NCI-H524 (cell line): Measurements from ENCODE around the gene LRRC45.

Experiments used
- DNase-seq, 2 experiments: peaks; one replicate each; lab custom pipeline; 2025; lab: John Stamatoyannopoulos, UW

The LRRC45 gene

DNA sequence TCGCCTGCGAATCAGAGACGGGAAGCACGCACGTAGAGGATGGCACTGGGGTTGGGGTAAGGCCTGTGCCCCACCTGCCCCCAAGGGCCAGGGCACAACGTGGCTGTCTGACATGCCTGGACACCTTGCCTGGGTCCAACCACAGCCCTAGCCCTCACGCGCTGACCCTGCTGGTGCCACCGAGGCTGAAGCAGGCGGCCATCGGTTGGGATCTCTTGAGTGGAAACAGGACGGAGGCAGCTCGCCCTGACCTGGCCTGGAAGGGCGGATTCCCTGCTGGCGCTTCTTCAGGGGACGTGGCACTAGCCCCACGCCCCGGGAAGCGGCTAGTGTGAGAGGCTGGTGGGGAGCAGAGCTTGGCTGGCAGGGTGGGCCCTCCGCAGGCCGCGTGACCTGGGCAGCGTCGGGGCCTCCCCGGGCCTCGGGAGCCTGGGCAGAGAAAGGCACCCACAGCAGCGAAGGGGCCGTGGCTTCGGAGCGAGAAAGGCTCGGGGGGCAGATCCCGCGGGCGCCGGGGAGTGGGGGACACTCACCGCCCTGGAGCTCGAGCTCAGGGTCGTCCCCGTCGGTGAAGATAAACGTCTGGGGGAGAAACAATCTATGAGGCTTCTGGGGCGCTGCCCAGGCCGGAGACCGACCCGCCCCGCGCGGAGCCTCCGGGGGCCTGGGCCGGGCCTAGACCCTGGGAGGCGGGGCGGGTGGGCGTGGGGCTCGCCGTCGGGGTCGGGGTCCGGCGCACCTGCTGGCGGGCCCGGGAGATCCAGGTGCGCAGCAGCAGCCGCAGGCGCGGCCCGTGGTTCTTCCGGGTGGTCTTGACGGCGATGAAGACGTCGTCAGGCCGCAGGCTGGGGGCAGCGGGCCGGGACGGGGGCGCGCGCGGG, 27.9 kb downstream of the LRRC45 start:
- DNase-seq = no peak

DNA sequence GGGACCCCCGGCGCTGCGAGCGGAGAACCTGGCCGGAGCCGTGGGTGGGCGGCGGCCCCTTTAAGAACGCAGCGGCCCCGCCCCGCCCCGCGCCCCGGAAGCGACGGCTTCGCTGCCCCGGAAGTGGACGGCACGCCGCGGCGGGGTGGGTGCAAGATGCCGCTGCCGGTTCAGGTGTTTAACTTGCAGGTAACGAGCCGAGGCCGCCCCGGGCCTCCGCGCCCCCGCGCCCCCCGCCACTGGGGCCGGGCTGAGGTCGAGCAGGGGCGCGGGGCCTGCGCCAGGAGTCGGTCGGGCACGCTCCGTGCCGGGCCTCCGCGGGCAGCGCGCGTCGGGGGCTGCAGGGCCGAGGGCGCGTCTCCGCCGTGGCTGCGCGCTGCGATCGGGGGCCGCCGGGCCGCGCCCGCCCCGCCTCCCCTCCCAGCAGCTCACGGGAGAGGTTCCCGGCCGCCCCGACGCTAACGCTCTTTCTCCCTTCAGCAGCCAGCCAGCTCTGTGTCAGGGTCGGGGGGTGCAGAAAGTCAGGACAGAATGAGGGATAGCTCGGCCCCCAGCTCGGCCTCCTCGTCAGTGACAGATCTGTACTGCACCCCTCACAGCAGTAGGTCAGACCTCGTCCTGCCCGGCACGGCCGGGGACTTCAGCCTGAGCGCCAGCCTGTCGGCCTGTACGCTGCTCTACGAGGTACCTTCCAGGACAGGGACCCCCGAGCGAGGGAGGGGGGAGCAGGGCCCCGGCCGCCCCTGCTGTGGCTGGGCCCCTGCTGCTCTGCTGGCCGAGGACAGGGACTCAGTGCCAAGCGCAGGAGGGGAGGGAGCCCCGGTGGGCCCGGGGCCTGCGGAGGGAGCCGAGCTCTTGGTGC, 28.9 kb downstream of the LRRC45 start, which contains the start of the genes GPS1 and RFNG:
TSS of gene GPS1 (plus strand) at position 123 of the 862 bp plus-strand sequence. CDS start at position 157, 34 bp downstream.
TSS of gene RFNG (minus strand) at position 36 of the 862 bp plus-strand sequence. CDS start 45 bp downstream, outside the sequence.
- peak; percentile 45 to 77 for DNase-seq

DNA sequence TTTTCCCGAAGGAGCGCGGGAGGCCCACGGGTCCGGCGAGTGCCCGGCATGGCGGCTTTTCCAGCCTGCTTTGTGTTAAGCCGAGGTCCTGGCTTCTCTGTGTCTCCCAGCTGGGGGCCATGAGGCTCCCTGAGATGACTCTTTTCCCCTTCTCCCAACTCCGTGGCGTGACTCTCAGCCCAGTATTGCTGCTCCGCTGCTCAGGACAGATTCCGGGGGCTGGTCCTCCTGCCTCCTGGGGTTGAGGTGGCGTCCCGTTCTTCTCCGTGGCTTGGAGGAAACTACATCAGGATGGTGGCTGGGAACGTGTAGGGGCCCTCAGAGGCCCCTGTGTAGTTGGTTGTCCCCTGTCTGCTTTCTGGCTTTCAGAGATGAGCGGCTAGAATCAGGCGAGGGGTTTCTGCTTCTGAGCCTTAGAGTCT, 29.5 kb downstream of the LRRC45 start:
- DNase-seq = no peak

DNA sequence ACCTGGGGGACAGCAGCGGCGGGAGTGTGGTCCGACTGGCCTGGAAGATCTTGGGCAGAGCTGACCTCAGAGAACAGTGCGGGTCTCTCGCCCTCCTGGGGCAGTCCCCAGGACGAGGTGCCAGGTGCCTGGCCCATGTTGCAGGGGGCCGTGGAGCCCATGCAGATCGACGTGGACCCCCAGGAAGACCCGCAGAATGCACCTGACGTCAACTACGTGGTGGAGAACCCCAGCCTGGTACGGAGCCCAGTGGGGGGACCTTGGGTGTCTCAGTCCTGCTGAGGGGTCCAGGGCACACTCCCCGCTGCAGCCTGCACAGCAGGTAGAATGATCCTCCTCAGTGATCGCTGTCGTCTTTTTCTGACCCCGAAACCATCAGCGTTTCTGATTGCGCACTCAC, 30.0 kb downstream of the LRRC45 start:
- DNase-seq = no peak

DNA sequence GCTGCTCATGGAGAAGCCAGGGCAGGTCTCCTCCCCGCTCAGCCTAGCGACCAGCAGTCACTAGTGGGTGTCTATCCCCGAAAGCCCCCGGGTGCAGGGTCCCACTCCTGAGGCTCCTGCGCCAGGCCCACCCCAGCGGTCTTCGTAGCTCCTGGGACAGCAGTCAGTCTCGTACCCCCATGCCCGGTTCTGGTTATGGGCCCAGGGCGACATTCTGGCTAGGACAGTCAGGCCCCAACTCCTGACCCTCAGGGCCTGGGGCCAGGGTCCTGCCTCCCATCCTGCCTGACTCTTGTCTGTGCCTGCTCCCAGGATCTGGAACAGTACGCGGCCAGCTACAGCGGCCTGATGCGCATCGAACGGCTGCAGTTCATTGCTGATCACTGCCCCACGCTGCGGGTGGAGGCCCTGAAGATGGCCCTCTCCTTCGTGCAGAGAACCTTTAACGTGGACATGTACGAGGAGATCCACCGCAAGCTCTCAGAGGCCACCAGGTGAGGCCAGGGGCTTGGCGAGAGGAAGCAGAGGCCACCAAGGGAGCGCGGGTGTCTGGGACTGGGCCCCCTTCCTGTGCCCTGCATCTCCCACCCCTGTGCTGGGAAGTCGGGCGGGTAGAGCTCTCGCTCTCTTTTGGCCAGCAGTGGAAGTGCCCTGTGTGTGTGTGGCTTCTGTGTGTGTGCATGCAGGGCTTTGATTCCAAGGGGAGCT, 30.6 kb downstream of the LRRC45 start:
- no peak for DNase-seq

DNA sequence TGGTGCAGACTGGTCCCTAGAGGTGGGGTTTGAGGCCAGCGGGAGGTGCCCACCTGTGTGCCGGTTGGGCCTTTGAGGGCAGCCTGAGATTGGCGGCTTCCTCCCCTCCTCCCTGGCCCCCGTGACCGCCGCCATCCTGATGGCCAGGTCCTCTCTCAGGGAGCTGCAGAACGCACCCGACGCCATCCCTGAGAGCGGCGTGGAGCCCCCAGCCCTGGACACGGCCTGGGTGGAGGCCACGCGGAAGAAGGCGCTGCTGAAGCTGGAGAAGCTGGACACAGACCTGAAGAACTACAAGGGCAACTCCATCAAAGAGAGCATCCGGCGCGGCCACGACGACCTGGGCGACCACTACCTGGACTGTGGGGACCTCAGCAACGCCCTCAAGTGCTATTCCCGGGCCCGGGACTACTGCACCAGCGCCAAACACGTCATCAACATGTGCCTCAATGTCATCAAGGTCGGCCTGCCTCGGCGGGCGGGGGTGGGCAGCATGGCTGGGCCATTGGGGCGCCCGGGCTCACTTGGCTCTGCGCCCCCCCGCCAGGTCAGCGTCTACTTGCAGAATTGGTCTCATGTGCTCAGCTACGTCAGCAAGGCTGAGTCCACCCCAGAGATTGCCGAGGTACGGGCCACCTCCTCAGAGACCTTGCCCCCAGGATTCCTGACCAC, 31.4 kb downstream of the LRRC45 start:
- no peak for DNase-seq

DNA sequence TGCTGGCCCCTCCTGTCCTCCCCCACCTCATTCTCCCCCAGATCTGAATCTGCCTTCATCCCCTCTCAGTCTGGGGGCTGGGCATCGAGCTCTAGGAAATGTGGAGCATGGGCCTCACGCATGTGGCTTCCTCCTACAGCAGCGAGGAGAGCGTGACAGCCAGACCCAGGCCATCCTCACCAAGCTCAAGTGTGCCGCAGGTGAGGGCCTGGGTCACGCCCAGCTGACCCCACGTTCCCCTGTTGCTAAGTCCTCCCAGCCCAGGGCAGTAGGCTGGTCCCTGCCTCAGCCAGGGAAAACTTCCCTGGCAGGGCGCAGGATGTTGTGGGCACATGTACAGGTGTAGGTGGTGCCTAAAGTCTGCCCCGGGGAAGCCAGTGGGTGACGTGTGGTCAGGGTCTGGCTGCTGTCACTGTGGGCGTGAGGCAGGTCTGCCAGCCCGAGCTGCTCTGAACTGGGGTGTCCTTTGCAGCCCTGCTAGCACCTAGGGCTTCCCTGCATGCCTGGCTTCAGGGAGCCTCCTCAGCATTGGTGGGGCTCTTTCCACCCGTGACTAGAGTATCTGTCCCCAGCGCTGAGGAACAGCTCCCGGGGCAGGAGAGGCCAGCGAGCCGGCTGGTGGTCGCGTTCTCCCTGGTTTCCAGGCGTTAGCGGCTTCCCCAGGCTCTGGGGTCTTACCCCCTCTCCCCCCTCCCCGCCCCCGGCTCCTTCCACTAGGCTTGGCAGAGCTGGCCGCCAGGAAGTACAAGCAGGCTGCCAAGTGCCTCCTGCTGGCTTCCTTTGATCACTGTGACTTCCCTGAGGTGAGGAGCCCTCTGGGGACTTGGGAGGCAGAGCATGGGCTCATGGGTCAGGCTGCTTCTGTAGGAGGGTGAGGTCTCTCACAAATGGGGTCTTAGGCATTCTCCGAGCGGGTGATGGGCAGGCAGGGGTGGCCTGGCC, 32.2 kb downstream of the LRRC45 start:
- DNase-seq = no peak

DNA sequence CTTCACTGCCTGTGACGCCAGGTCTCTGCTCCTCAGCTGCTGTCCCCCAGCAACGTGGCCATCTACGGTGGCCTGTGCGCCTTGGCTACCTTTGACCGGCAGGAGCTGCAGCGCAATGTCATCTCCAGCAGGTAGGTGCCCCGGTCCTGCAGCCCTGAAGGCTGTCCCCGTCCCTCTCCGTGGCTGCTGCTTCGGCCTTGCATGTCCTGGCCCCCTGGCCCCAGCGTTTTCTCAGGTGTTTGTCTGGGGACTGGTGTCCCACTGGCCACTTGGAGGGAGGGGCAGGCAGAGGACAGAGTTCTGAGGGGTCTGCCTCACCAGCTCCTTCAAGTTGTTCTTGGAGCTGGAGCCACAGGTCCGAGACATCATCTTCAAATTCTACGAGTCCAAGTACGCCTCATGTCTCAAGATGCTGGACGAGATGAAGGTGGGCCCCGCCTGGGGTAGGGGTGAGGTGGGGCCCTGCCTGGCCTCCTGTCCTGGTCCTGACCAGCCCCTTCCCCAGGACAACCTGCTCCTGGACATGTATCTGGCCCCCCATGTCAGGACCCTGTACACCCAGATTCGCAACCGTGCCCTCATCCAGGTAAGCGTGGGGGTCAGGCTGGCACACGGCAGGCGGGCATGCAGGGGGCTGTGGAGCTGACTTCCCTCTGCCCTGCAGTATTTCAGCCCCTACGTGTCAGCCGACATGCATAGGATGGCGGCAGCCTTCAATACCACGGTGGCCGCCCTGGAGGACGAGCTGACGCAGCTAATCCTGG, 33.0 kb downstream of the LRRC45 start:
- no peak for DNase-seq

DNA sequence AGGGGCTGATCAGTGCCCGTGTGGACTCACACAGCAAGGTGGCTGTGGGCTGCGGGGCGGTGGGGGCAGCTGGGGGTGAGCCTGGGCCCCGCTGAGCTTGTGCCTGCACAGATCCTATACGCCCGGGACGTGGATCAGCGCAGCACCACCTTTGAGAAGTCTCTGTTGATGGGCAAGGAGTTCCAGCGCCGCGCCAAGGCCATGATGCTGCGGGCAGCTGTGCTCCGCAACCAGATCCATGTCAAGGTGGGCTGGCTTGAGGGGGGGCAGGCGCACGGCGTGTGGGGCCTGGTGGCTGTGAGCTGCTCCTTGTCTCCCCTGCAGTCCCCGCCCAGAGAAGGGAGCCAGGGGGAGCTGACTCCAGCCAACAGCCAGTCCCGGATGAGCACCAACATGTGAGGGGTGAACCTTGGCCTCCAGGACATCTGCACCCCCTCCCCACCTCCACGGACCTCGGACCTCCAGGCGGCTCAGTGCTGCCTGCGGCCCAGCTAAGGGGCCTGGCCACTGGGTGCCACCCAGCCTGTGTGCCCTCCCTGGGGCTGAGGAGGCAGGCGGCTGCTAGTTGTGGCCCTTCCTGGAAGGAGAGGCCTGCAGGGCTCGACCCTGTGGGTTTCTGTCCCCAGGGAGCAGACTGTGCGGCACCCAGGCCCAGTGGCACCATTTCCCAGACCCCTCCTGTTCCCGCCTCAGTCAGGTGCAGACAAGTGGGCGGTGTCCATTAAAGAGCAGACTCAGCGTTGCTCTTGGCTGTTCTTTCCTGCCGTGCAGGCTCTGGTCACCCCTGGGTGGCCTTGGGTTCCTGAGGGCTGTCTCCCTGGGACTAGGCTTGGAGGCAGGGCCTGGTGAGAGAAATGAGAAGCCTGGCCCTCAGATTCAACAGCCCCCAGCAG, 33.9 kb downstream of the LRRC45 start:
- DNase-seq = no peak

DNA sequence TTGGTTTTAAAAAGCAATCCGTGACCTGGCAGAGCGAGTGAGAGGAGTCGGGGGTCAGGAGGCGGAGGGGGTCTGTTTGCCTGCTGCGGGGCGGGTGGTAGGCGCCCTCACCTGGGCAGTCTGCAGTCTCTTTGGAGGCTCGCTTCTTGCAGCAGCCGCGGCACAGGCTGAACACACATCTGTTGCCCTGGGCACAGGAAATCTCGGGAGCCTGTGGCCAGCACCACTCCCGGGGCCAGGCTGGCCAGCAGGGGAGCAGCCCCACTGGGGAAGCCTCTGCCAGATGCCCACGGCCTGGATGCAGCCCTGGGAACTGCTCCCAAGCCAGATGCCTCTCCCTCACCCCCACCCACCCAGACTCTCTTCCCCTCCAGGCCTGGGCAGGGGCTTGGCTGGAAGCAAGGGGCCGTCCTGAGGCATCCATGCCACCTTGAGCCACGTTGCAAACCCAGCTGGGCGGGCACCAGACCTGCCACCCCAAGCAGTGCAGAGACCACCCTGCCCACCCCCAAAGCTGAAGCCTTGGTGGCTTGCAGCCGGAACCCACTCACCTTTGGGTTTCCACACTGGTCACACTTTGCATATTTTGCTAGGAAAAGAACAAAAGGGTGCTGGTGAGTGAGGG, 35.2 kb downstream of the LRRC45 start:
- DNase-seq = no peak

DNA sequence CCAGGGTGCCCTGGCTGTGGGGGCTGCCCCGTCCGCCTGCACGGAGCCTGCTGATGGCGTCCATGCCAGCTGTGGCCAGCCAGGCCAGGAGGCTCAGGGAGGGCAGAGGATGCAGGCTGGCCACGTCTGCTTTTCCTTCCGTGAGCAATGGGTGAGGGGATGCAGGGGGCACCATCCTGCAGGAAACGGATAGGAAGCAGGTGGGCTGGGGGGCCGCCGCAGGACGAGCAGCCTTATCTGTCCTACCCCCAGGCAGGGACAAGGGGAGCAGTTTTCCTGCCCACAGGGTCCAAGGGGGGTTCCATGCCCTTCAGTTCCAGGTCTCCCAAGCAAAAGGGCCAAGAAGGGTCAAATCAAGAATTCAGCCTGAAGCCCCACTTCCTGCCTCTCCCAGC, 35.7 kb downstream of the LRRC45 start:
- no peak for DNase-seq

DNA sequence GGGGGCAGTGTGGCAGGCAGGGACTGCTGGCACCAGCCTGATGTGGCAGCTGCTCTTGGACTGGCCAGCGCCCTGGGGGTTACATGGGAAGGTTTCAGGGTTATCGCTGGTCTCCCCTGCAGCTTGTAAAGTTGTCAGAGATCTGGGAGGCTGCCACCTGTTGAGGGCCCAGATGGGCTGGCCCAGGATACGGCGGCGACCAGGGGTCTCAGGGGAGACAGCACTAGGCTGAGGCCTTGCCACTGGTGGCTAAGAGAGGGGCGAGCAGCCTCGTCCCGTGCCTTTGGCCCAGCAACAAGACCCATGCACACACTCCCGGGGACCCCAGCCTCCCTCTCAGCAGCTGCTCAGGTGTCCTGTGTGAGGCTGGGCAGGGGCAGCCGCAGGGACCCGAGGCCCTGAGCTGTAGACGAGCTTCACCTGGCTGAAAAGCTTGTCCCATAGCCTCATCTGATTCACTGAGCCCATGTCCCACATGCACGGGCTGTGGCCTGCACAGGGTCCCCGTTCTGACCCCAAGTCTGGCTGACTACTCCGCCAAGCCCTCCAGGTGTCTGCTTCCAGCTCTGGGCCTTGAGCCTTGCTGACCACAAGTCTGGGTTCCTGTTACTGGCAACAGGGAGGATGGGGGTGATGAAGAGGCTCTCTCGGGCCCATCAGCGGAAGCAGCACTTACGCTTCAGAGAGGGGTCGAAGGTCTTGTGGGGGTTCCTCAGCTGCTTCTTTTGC, 36.3 kb downstream of the LRRC45 start:
- no peak for DNase-seq

DNA sequence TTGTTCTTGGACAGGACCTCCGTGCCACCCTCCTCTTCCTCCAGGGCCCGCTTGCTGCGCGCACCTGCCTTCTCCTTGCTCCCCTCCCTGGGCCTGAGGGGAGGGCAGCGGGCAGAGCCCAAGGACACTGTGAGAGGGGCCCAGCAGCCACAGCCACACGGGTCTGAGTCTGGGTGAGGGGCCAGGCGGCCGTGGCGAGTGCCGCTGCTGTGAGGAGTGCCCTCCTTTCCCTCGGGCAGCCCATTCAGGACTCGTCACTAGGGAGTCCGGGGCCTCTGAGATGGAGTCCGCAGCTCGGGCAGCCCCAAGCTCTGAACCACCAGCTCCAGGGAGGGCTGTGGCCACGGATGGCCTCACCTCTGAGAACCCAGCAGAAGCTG, 36.9 kb downstream of the LRRC45 start:
- DNase-seq = no peak

DNA sequence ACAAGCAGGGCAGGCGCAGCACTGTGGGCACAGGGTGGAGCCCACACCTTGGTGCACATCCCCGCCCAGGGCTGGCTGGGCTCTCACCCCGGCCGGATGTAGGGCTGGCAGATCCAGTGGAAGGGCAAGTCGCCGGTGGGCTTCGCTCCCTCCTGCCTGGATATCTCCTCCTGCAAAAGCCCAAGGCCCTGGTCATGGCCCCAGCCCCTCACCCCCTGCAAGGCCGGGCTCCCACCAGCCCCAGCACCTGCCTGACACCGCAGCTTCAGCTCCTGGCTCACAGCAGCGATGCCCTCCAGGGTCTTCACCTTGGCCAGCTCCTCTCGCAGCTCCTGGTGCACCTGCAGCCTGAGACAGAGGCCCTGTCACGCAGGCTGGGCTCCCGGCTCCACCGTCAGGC, 37.5 kb downstream of the LRRC45 start:
- no peak for DNase-seq

DNA sequence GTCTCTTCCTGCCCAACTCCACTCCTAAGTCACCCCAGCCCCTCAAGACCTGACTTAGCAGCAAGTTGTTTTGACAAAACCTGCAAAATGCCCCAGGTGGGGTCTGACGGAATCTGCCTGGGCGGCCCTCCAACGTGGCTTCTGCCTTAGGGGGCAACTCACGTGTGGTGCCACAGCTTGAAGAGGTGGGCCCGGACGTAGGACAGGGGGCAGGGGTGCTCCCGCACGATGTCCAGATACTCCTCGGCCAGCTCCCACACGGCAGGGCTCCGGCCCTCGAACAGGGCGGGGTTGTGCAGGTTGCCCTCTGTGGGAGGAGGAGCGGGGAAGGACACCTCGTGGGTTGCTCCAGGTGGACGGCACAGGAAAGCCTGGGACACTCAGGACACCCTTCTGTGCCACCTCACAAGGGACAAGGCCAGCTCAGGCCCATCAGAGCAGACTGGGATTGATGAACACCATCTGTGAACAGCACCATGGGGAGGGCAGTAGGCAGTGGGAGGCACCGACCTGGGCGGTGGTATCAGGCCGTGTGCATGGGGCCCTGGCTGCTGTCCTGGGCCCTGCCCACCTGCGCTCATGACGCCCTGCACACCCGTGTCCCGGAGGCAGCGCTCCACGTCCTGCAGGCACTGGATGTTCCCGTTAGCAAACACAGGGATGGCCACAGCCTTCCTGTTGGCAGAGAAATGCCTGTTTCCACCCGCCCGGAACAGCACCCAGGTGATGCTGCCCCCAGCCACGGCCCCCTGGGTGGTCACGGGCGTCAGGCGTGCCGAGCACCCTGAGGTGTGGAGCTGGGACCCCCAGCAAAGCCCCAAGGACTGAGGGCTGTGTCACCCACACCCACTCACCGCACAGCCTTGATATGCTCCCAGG, 38.2 kb downstream of the LRRC45 start:
- DNase-seq = no peak
